ENCODE measurements around the gene CPNE5.

- TF ChIP-seq, protein P1, sequence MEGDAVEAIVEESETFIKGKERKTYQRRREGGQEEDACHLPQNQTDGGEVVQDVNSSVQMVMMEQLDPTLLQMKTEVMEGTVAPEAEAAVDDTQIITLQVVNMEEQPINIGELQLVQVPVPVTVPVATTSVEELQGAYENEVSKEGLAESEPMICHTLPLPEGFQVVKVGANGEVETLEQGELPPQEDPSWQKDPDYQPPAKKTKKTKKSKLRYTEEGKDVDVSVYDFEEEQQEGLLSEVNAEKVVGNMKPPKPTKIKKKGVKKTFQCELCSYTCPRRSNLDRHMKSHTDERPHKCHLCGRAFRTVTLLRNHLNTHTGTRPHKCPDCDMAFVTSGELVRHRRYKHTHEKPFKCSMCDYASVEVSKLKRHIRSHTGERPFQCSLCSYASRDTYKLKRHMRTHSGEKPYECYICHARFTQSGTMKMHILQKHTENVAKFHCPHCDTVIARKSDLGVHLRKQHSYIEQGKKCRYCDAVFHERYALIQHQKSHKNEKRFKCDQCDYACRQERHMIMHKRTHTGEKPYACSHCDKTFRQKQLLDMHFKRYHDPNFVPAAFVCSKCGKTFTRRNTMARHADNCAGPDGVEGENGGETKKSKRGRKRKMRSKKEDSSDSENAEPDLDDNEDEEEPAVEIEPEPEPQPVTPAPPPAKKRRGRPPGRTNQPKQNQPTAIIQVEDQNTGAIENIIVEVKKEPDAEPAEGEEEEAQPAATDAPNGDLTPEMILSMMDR (IDR thresholded peaks at IDR 0.05; ENCODE audit: low read depth, low read length): no peak
- no peak for TF ChIP-seq EZH2phosphoT487 (IDR thresholded peaks at IDR 0.05; ENCODE audit: low read depth)
Measured at GRCh38 chr6:36703982-36704381, 135.3 kb downstream of the CPNE5 start.

All from OCI-LY3 (cell line).